HepG2 (cell line): Measurements from ENCODE around the gene THUMPD1. TPM values are rescaled to one million over a fixed set of nuclear protein-coding genes. Genes with fewer than 3 reads are reported as not detected.

Experiments
- BCL6 ChIP-seq: IDR thresholded peaks from 2 replicates; pipeline ENCODE4 v1.6.1; 2016; ENCODE audit warnings: missing genetic modification reagents, missing compliant biosample characterization
- CBX1 ChIP-seq: IDR thresholded peaks from one replicate; pipeline ENCODE4 v1.6.1; 2016; ENCODE audit warnings: antibody characterized with exemption, low read depth
- HDAC6 ChIP-seq: fragments of 200-600 bp; sonication (generic); IDR thresholded peaks from 2 replicates; pipeline ENCODE4 v1.7.0; 2017; ENCODE audit warnings: mild to moderate bottlenecking, antibody characterized with exemption, low read length, low read depth
- LCORL ChIP-seq, 2 experiments: fragments of 450-650 bp in 1 of 2; sonication (generic) in 1 of 2; formaldehyde crosslinking in 1 of 2; IDR thresholded peaks; 2 replicates each; pipeline versions ENCODE4 v1.5.0 to v1.6.1; 2017 to 2020; ENCODE audit warnings: antibody characterized with exemption in 1 of 2, missing genetic modification reagents in 1 of 2
- SATB2 ChIP-seq: sonication (generic); formaldehyde crosslinking; IDR thresholded peaks from 2 replicates; pipeline ENCODE4 v1.5.0; 2020; ENCODE audit warnings: missing genetic modification reagents
- SKI ChIP-seq: fragments of 450-650 bp; IDR thresholded peaks from one replicate; pipeline ENCODE4 v1.6.1; 2018; ENCODE audit warnings: mild to moderate bottlenecking; ENCODE audit not compliant: partially characterized antibody
- SP140L ChIP-seq: sonication (generic); formaldehyde crosslinking; IDR thresholded peaks from 2 replicates; pipeline ENCODE4 v1.4.0; 2020; ENCODE audit warnings: missing genetic modification reagents, borderline replicate concordance
- TEAD3 ChIP-seq: optimal IDR thresholded peaks from 2 replicates; pipeline ENCODE3; 2016; ENCODE audit warnings: borderline replicate concordance
- ZNF563 ChIP-seq: sonication (generic); formaldehyde crosslinking; IDR thresholded peaks from 2 replicates; pipeline ENCODE4 v1.8.0; 2022; ENCODE audit warnings: mild to moderate bottlenecking, moderate library complexity, missing genetic modification reagents
- polyA plus RNA-seq, 8 experiments: library from polyadenylated mRNA; depleted of rRNA in 3 of 8; stranded (reverse) in 7 of 8; unstranded in 1 of 8; fragments of >200 nt; fragmentation: Illumina TruSeq in 4 of 8; extraction: Trizol in 4 of 8; gene quantifications; 2 replicates each; pipeline versions ENCODE4 v1.2.1 to v1.2.3, GENCODE V29; 2011 to 2016; ENCODE audit warnings: low read depth in 4 of 8, missing spikeins in 1 of 8, mixed read lengths in 1 of 8; ENCODE audit not compliant: insufficient read depth in 1 of 8
- total RNA-seq, 5 experiments: library from RNA; depleted of rRNA; stranded (reverse); fragments of >200 nt; fragmentation: Illumina TruSeq; extraction: Trizol; gene quantifications; 2 replicates each; pipeline ENCODE4 v1.2.3, GENCODE V29; 2016; ENCODE audit warnings: low read depth in 1 of 5
- TF ChIP-seq, protein P1 (sequence below): IDR thresholded peaks from 2 replicates; pipeline ENCODE4 v1.6.1; 2016; ENCODE audit warnings: missing biosample characterization, missing genetic modification reagents, low read depth
- TF ChIP-seq, protein P2 (sequence below): IDR thresholded peaks from 2 replicates; pipeline ENCODE4 v1.6.1; 2018; ENCODE audit warnings: missing genetic modification reagents
- TF ChIP-seq, protein P3 (sequence below): IDR thresholded peaks from 2 replicates; pipeline ENCODE4 v1.6.1; 2016
- TF ChIP-seq, protein P4 (sequence below): sonication (generic); formaldehyde crosslinking; conservative IDR thresholded peaks from 2 replicates; pipeline ENCODE4 v1.4.0; 2020; ENCODE audit warnings: missing genetic modification reagents
- TF ChIP-seq, protein P5 (sequence below): IDR thresholded peaks from 2 replicates; pipeline ENCODE4 v1.6.1; 2012; ENCODE audit warnings: inconsistent platforms
- TF ChIP-seq, protein P6 (sequence below): fragments of 450-650 bp; IDR thresholded peaks from 2 replicates; pipeline ENCODE4 v1.6.1; 2016
- TF ChIP-seq, protein P7 (sequence below), 2 experiments: IDR thresholded peaks; 2 replicates each; pipeline ENCODE4 v1.6.1; 2011 to 2012; ENCODE audit warnings: low read length in 2 of 2, borderline replicate concordance in 1 of 2, low read depth in 1 of 2, mild to moderate bottlenecking in 1 of 2, moderate library complexity in 1 of 2

THUMPD1 gene
- total and polyA plus RNA-seq, 2 of the 13 experiments (the other 11 are each of a cell fraction or from before 2014, with no cell fraction given) = 22.7 to 69.1 TPM

DNA sequence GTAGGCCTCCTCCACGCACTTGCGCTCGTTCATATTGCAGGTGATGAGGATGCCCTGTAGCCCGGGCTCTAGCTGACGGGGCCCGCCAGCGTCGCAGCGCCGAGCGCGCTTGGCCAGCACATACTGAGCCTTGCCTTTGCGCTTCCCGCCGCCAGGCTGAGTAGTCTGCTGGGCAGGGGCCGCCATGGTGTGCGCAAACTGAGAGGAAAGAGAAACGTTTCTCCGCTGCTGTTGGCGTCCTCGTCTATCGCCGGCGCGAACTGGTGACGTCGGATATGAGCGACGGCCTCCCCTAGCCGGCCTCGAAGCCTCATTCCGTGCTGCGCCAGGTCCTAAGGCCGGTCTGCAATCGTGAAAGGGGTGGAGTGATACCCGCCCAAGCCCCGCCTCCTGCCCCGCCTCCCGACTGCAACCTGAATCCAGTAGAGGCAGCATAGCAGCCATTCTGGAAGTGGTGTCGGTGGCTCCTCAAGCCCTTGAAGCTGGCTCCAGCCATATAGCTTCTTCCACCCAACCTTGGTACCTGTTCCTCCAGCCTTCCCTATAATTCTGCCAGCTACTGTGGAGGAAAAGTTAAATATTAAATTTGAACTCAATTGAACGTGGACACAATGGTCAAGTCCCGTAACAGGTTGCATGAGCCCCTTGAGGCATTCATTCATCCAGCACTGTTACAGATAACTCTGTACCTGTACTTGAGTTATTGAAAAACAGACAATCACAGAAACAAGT is at the start of gene THUMPD1 (continued):
- TF ChIP-seq, protein P1, sequence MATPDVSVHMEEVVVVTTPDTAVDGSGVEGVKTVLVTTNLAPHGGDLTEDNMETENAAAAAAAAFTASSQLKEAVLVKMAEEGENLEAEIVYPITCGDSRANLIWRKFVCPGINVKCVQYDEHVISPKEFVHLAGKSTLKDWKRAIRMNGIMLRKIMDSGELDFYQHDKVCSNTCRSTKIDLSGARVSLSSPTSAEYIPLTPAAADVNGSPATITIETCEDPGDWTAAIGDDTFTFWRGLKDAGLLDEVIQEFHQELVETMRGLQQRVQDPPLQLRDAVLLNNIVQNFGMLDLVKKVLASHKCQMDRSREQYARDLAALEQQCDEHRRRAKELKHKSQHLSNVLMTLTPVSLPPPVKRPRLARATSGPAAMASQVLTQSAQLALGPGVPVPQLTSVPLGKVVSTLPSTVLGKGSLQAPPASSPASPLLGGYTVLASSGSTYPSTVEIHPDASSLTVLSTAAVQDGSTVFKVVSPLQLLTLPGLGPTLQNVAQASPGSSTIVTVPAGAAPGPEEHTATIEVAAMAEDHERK (CRISPR knock-in tag) = peak; percentile 61; the same call in 1 of the 2 replicates
- TF ChIP-seq, protein P2, sequence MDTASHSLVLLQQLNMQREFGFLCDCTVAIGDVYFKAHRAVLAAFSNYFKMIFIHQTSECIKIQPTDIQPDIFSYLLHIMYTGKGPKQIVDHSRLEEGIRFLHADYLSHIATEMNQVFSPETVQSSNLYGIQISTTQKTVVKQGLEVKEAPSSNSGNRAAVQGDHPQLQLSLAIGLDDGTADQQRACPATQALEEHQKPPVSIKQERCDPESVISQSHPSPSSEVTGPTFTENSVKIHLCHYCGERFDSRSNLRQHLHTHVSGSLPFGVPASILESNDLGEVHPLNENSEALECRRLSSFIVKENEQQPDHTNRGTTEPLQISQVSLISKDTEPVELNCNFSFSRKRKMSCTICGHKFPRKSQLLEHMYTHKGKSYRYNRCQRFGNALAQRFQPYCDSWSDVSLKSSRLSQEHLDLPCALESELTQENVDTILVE (CRISPR knock-in tag) = peak; percentile 96
- TF ChIP-seq HDAC6 (no peak), TEAD3 (CRISPR knock-in tag) (peak; percentile 98), SKI (peak; percentile 50), SATB2 (CRISPR knock-in tag) (no peak; the same call in none of the 2 replicates), BCL6 (CRISPR knock-in tag) (peak; percentile 69), LCORL (IDR thresholded peaks at IDR 0.05) (no peak), LCORL (CRISPR knock-in tag; IDR thresholded peaks at IDR 0.05) (peak; percentile 93), ZNF563 (CRISPR knock-in tag) (peak; percentile 93), SP140L (CRISPR knock-in tag) (peak; percentile 89; the same call in 1 of the 2 replicates), CBX1 (peak; percentile 96)
- TF ChIP-seq, protein P3, sequence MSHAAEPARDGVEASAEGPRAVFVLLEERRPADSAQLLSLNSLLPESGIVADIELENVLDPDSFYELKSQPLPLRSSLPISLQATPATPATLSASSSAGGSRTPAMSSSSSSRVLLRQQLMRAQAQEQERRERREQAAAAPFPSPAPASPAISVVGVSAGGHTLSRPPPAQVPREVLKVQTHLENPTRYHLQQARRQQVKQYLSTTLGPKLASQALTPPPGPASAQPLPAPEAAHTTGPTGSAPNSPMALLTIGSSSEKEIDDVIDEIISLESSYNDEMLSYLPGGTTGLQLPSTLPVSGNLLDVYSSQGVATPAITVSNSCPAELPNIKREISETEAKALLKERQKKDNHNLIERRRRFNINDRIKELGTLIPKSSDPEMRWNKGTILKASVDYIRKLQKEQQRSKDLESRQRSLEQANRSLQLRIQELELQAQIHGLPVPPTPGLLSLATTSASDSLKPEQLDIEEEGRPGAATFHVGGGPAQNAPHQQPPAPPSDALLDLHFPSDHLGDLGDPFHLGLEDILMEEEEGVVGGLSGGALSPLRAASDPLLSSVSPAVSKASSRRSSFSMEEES (CRISPR knock-in tag) = peak; percentile 84
- TF ChIP-seq, protein P4, sequence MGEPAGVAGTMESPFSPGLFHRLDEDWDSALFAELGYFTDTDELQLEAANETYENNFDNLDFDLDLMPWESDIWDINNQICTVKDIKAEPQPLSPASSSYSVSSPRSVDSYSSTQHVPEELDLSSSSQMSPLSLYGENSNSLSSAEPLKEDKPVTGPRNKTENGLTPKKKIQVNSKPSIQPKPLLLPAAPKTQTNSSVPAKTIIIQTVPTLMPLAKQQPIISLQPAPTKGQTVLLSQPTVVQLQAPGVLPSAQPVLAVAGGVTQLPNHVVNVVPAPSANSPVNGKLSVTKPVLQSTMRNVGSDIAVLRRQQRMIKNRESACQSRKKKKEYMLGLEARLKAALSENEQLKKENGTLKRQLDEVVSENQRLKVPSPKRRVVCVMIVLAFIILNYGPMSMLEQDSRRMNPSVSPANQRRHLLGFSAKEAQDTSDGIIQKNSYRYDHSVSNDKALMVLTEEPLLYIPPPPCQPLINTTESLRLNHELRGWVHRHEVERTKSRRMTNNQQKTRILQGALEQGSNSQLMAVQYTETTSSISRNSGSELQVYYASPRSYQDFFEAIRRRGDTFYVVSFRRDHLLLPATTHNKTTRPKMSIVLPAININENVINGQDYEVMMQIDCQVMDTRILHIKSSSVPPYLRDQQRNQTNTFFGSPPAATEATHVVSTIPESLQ (CRISPR knock-in tag) = peak; percentile 49; the same call in 1 of the 2 replicates
- TF ChIP-seq, protein P5, sequence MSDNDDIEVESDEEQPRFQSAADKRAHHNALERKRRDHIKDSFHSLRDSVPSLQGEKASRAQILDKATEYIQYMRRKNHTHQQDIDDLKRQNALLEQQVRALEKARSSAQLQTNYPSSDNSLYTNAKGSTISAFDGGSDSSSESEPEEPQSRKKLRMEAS = peak; percentile 84
- TF ChIP-seq, protein P6, sequence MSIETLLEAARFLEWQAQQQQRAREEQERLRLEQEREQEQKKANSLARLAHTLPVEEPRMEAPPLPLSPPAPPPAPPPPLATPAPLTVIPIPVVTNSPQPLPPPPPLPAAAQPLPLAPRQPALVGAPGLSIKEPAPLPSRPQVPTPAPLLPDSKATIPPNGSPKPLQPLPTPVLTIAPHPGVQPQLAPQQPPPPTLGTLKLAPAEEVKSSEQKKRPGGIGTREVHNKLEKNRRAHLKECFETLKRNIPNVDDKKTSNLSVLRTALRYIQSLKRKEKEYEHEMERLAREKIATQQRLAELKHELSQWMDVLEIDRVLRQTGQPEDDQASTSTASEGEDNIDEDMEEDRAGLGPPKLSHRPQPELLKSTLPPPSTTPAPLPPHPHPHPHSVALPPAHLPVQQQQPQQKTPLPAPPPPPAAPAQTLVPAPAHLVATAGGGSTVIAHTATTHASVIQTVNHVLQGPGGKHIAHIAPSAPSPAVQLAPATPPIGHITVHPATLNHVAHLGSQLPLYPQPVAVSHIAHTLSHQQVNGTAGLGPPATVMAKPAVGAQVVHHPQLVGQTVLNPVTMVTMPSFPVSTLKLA = peak; percentile 18; the same call in 1 of the 2 replicates
- TF ChIP-seq, protein P7, sequence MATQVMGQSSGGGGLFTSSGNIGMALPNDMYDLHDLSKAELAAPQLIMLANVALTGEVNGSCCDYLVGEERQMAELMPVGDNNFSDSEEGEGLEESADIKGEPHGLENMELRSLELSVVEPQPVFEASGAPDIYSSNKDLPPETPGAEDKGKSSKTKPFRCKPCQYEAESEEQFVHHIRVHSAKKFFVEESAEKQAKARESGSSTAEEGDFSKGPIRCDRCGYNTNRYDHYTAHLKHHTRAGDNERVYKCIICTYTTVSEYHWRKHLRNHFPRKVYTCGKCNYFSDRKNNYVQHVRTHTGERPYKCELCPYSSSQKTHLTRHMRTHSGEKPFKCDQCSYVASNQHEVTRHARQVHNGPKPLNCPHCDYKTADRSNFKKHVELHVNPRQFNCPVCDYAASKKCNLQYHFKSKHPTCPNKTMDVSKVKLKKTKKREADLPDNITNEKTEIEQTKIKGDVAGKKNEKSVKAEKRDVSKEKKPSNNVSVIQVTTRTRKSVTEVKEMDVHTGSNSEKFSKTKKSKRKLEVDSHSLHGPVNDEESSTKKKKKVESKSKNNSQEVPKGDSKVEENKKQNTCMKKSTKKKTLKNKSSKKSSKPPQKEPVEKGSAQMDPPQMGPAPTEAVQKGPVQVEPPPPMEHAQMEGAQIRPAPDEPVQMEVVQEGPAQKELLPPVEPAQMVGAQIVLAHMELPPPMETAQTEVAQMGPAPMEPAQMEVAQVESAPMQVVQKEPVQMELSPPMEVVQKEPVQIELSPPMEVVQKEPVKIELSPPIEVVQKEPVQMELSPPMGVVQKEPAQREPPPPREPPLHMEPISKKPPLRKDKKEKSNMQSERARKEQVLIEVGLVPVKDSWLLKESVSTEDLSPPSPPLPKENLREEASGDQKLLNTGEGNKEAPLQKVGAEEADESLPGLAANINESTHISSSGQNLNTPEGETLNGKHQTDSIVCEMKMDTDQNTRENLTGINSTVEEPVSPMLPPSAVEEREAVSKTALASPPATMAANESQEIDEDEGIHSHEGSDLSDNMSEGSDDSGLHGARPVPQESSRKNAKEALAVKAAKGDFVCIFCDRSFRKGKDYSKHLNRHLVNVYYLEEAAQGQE (IDR thresholded peaks at IDR 0.05; ENCODE audit: borderline replicate concordance in 1 of 2, low read depth in 1 of 2, low read length in 2 of 2) = peak in 1 of 2 experiments; percentile 51; a peak in 1 of 4 replicates
